ELR (cell line): Measurements from ENCODE around the gene PRELP.

Experiments used
- DNase-seq: peaks from one replicate; pipeline ENCODE4 v3.0.0-alpha.2; 2015; ENCODE audit warnings: low read depth

Gene PRELP

GRCh38 chr1:203478986-203479385, 3.4 kb downstream of the PRELP start:
- no peak for DNase-seq

GRCh38 chr1:203479646-203480045, 4.0 kb downstream of the PRELP start:
- peak; percentile 48 for DNase-seq

- peak; percentile 47 for DNase-seq
Measured at GRCh38 chr1:203480084-203480483, 4.5 kb downstream of the PRELP start.

- DNase-seq, result peak; percentile 88
Measured at GRCh38 chr1:203480525-203481084, 5.0 kb downstream of the PRELP start.

- no peak for DNase-seq
Measured at GRCh38 chr1:203481196-203481595, 5.6 kb downstream of the PRELP start.

- no peak for DNase-seq
Measured at GRCh38 chr1:203486618-203487370, 11.2 kb downstream of the PRELP start.

- DNase-seq, result no peak
Measured at GRCh38 chr1:203488539-203488938, 12.9 kb downstream of the PRELP start.

GRCh38 chr1:203490607-203491006, 15.0 kb downstream of the PRELP start:
- no peak for DNase-seq

- no peak for DNase-seq
Measured at GRCh38 chr1:203491664-203492063, 16.1 kb downstream of the PRELP start.

- DNase-seq, result no peak
Measured at GRCh38 chr1:203492082-203492747, 16.6 kb downstream of the PRELP start.

- no peak for DNase-seq
Measured at GRCh38 chr1:203492748-203493130, 17.1 kb downstream of the PRELP start.

- DNase-seq, result no peak
Measured at GRCh38 chr1:203493901-203494300, 18.3 kb downstream of the PRELP start, which contains the start of gene OPTC. OPTC (plus strand) TSS chr1:203494153; CDS start chr1:203496006, 1,853 bp downstream.

GRCh38 chr1:203495845-203496244, 20.2 kb downstream of the PRELP start:
- DNase-seq, result no peak

GRCh38 chr1:203497269-203497777, 21.7 kb downstream of the PRELP start:
- DNase-seq, result no peak

- DNase-seq, result no peak
Measured at GRCh38 chr1:203499643-203500278, 24.2 kb downstream of the PRELP start.

GRCh38 chr1:203500279-203500678, 24.7 kb downstream of the PRELP start:
- DNase-seq, result no peak

- no peak for DNase-seq
Measured at GRCh38 chr1:203503836-203504235, 28.2 kb downstream of the PRELP start.

GRCh38 chr1:203504400-203505250, 29.0 kb downstream of the PRELP start:
- peak; percentile 85 for DNase-seq

GRCh38 chr1:203505526-203506204, 30.1 kb downstream of the PRELP start:
- DNase-seq, result peak; percentile 41

- no peak for DNase-seq
Measured at GRCh38 chr1:203506858-203507626, 31.4 kb downstream of the PRELP start.
